ENCODE measurements around the gene JMJD7.

- TF ChIP-seq POLR2A (IDR thresholded peaks at IDR 0.05) = no peak
- no peak for TF ChIP-seq CTCF (IDR thresholded peaks at IDR 0.05)
These were observed 25.9 kb downstream of the JMJD7 start for GRCh38 chr15:41853831-41854230.
